CD4-positive, alpha-beta T cell treated with Interleukin-6 at 100 ng/mL for 8 hours (primary cell): ENCODE results near the gene KLF3.

Source experiments
- DNase-seq: peaks from one replicate; pipeline ENCODE4 v3.0.0-alpha.2; 2020; ENCODE audit warnings: mixed read lengths, low spot score

KLF3 gene

DNA sequence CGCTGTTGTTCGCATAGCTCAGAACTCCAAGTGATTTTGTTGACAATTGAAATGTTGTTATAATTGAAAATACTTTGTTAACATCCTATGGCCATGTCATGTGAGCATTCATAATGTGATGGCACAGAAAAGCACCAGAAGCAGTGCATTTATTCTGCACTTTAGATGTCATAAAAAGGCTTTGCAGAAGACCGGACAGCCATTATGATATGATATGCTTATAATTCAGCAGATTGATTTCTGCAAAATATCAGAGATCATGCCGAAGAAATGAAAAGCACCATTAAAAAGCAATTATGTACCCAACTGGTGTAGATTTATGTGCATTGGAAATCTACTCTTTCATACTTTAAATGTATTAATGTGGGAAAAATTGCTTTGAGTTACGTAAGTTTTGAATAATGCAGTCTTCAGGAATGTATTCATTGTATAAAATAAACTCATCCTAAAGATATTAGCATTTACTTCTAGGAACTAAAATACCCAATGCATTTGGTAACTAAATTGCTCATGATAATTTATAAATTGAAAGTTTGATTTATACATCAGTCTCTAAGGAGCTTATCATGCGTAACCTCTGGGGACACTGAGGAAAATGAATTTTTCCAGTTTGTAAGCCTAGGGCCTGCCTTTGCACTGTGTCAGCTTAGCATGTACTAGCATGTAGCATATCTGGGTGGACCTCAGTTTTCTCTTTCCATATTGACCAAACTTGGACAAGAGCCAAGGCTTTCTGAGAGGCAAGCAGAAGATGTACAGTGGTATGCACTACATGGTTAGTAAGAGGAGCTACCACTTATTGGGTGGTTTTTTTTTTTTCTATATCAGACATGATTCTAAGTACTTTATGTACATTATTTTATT, 75.2 kb downstream of the KLF3 start:
- DNase-seq: no peak

DNA sequence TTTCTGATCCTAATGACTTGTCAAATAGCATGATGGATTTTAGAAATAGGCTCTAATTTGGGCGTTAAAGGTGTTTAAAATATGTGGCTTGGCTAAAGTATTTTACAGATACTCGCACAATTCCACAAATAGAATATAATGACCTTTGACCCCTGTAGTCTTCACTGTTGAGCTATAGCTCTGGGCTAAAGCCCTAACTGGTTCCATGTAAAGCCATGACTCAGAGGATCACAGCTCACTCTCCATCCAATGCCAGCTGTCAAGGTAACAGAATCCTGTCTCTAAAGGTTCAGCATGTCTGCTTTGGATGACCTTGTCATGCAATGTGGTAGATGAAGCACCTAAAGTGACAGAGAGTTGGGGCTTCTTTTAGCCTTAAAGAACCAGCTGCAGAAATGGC, 76.3 kb downstream of the KLF3 start:
- no peak for DNase-seq

DNA sequence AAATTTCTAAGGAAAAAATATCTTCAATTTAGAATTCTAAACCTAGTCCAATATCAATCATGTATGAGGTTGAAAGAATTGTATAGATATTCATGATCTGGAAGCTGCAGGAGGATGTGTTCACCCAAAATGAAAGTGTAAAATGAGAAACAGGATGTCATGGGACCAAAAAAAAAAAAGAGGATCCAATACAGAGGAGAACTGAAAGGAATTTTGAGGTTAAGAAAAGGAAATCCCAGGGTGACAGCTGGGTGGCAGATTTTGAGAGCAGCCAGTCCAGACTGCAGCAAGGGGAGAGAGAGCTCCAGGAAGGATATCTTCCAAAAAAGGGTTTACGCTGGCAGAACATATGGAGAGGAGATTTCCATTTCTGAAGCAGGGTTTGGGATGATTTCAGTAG, 79.9 kb downstream of the KLF3 start:
- no peak for DNase-seq

DNA sequence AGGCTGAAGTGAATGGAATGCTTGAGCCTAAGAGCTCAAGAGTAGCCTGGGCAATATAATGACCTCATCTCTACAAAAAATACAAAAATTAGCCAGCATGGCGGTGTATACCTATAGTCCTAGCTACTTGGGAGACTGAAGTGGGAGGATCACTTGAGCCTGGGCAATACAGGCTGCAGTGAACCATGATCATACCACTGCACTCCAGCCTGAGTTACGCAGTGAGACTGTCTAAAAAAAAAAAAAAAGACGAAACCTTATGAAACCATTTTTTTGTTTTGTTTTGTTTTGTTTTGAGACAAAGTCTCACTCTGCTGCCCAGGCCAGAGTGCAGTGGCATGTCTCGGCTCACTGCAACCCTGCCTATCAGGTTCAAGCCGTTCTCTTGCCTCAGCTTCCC, 81.9 kb downstream of the KLF3 start:
- no peak for DNase-seq

DNA sequence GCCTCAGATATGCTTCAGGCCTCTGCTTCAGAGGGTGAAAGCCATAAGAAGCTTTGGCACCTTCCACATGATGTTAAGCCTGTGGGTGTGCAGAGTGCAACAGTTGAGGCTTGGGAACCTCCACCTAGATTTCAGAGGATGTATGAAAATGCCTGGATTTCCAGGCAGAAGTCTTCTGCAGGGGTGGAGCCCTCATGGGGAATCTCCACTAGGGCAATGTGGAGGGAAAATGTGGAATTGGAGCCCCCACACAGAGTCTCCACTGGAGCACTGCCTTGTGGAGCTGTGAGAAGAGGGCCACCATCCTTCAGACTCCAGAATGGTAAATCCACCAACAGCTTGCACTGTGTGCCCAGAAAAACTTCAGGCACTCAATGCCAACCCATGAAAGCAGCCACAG, 83.6 kb downstream of the KLF3 start:
- DNase-seq: no peak

DNA sequence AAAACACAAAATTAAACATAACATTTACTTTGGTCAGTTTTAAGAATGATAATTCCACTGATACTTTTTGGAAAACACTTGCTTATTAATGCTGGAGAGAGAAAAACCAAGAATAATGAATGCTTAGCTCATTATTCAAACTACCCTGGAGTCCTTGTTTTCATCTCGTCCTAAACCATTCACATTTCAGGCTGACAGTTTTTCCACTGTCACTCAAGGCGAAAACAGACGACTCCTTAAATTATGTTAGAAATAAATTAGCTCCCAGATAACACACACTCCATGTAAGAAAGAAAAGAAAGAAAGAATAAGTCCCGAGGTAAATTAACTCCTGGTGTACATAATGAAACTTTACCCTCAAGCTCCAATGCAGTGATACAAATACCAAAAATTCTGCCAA, 85.3 kb downstream of the KLF3 start:
- DNase-seq: no peak
